SK-N-MC (cell line): Measurements from ENCODE around the gene RNU6-7.
A peak's percentile ranks its signal among the peaks of the same experiment; 100 is the strongest.

Experiments used
- DNase-seq: peaks from one replicate; pipeline ENCODE4 v3.0.0-alpha.2; 2011; ENCODE audit warnings: low read depth, low spot score
- H3K27ac ChIP-seq: fragments of 200-600 bp; sonication (generic); 2 replicates; pipeline ENCODE4 v1.5.1; 2016; ENCODE audit warnings: mixed run types
- H3K36me3 ChIP-seq: fragments of 200-600 bp; sonication (generic); 2 replicates; pipeline ENCODE4 v1.6.1; 2017; ENCODE audit warnings: antibody characterized with exemption, low read length, mixed read lengths; ENCODE audit not compliant: insufficient read depth
- H3K4me3 ChIP-seq: fragments of 200-600 bp; sonication (generic); 2 replicates; pipeline ENCODE4 v1.5.1; 2016
- H3K9ac ChIP-seq: fragments of 200-600 bp; sonication (generic); 2 replicates; pipeline ENCODE4 v1.8.0; 2017; ENCODE audit warnings: mixed run types, mixed read lengths; ENCODE audit not compliant: insufficient read length
- H3K9me3 ChIP-seq: fragments of 200-600 bp; sonication (generic); 2 replicates; pipeline ENCODE4 v1.6.1; 2017; ENCODE audit warnings: low read depth, mild to moderate bottlenecking, antibody characterized with exemption, low read length, moderate library complexity, mixed read lengths
- EZH2 ChIP-seq: fragments of 200-600 bp; sonication (generic); IDR thresholded peaks from one replicate; pipeline ENCODE4 v1.6.1; 2017; ENCODE audit warnings: antibody characterized with exemption
- FOXP2 ChIP-seq: optimal IDR thresholded peaks from 2 replicates; pipeline ENCODE3; 2011; ENCODE audit warnings: mild to moderate bottlenecking, moderate library complexity; ENCODE audit not compliant: insufficient read depth; ENCODE audit errors: extremely low read length, control extremely low read depth
- POLR2AphosphoS5 ChIP-seq: IDR thresholded peaks from 2 replicates; pipeline ENCODE4 v1.6.1; 2012; ENCODE audit warnings: mild to moderate bottlenecking, low read depth, low read length, borderline replicate concordance

Gene RNU6-7

DNA sequence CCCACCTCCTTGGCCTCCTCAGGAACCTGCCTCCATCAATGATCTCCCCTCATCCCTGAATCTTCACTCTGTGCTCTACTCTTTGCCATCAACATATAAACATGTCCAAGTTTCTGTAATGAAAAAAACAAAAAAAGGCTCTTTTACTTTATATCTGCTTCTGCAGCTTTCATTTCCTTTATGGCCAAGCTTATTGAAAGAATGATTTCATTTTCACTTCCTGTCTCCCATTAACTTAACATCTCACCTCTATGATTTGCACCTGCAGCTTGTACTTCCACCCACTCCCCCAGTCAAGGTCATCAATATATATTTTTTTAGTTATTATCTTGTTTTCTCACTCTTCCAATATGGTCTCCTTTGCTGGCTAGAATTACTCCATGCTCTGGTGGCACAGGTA, 15.6 kb upstream of the RNU6-7 start:
- DNase-seq = no peak
- Histone ChIP-seq H3K27ac (no peak overlapping the region), H3K36me3 (no peaks in the 10 kb centered on the region), H3K9ac (no peak overlapping the region), H3K4me3 (no peak overlapping the region), H3K9me3 (no peaks in the 10 kb centered on the region)
- TF ChIP-seq EZH2 (no peak), POLR2AphosphoS5 (no peak), FOXP2 (no peak)

DNA sequence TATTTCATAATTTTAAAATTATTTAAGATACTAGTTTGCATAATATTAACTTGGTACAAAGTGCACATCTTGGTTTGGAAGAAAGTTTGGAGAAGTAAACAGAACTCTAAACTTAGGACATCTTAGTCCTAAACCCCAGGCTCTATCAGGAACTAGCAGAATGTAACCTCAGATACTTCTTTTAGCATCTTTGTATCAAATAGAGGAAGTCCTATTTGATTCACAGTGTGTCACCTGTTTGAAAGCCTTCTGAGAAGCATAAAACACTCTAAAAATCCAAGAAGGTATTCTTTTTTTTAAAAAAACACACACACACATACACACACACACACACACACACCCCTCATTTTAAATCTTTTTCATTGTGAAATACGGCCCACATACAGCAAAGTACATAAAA, 12.0 kb upstream of the RNU6-7 start:
- Histone ChIP-seq H3K9ac (no peak overlapping the region), H3K9me3 (no peaks in the 10 kb centered on the region), H3K27ac (no peak overlapping the region), H3K4me3 (no peak overlapping the region), H3K36me3 (no peaks in the 10 kb centered on the region)
- no peak for DNase-seq
- TF ChIP-seq POLR2AphosphoS5 (no peak), FOXP2 (no peak), EZH2 (no peak)

DNA sequence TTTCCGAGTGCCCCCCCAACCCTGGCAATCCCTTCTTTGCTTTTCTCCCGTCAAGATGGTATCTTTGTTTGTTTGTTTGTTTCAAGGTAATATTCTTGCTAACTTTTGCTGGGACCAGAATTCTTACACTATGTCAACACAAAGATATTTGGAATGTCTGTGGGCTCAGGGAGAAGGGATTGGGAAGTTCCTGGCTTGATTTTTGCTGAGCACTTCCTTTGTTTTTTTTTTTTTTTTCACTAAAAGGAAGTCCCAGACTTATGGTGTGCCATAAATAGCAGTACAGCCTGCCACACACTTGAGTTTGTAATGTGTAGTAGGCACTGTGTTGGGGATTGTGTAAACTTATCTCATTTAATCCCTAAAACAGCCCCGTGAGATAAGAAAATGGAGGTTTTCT, 11.2 kb upstream of the RNU6-7 start:
- Histone ChIP-seq H3K9ac (no peak overlapping the region), H3K27ac (no peak overlapping the region), H3K4me3 (no peak overlapping the region), H3K36me3 (no peaks in the 10 kb centered on the region), H3K9me3 (no peaks in the 10 kb centered on the region)
- DNase-seq = no peak
- TF ChIP-seq EZH2 = no peak
- TF ChIP-seq FOXP2 = no peak
- no peak for TF ChIP-seq POLR2AphosphoS5

DNA sequence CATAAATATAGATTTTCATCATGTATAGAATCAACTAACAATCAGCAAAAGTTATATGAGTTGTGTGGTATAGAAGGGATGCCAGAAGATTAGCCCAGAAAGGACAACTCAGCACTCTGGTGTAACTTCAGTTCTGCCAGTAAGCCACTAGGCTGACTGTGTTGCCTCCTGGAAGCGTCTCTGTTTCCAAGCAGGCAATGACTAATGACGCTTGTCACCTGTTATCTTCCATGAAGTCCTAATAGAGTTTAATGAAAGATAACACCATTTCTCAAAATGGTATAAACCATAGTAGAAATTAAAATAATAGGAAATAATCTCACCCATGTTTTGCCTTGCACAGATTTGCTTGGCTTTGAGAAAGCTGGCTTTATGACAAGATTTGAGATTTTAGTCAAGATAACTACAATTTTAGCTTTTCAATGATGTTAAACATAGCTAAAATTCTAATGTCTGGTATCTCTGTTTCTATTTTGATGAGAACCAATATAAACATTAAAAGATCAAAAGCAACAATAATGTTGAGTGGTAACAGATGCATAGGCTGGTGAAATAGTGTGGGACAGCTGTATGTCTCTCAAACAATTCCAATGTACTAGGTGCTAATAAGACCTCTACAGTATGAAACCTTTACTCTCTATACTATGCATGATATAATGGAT, 9.0 kb upstream of the RNU6-7 start:
- Histone ChIP-seq H3K9ac (no peak overlapping the region), H3K9me3 (no peaks in the 10 kb centered on the region), H3K27ac (no peak overlapping the region), H3K4me3 (no peak overlapping the region), H3K36me3 (no peaks in the 10 kb centered on the region)
- no peak for DNase-seq
- TF ChIP-seq FOXP2 = no peak
- TF ChIP-seq POLR2AphosphoS5 = no peak
- TF ChIP-seq EZH2 = no peak

DNA sequence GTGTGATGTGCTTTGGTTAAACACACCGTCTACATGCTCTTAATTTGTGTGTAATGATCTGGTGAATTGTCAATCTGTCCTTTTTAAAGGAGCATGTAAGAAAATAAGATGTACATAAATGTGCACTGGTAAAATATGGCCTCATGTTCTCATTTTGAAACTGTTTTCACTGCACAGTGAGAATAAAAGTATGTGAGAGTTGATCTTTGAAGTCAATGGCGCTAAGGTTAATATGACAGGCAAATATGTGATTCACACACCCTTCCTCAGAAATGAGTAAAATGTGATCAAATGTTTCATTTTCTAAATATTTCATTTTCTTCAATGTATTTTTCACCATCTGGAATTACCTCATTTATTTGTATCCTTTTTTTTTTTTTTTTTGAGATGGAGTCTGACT, 8.3 kb upstream of the RNU6-7 start:
- no peak for DNase-seq
- Histone ChIP-seq H3K9ac (no peak overlapping the region), H3K36me3 (no peaks in the 10 kb centered on the region), H3K27ac (no peak overlapping the region), H3K9me3 (no peaks in the 10 kb centered on the region), H3K4me3 (no peak overlapping the region)
- TF ChIP-seq EZH2 = no peak
- TF ChIP-seq FOXP2 = no peak
- no peak for TF ChIP-seq POLR2AphosphoS5

DNA sequence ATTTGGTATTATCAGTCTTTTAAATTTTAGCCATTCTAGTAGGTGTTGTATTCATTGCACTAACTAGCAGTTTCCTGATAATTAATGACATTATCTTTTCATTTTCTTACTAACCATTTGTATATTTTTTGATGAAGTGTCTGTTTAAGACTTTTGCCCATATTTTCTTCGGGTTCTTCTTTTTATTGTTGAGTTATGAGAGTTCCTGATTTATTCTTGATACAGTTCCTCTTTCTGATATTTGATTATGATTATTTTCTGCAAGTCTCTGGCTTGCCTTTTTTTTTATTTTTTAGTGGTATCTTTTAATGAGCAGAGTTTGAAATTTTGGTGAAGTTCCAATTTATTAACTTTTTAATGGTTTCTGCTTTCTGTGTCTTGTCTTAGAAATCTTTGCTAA, 6.2 kb upstream of the RNU6-7 start:
- Histone ChIP-seq H3K36me3 (no peaks in the 10 kb centered on the region), H3K4me3 (no peak overlapping the region), H3K9ac (no peak overlapping the region), H3K27ac (no peak overlapping the region), H3K9me3 (no peaks in the 10 kb centered on the region)
- TF ChIP-seq EZH2 (no peak), POLR2AphosphoS5 (no peak), FOXP2 (no peak)
- DNase-seq = no peak

DNA sequence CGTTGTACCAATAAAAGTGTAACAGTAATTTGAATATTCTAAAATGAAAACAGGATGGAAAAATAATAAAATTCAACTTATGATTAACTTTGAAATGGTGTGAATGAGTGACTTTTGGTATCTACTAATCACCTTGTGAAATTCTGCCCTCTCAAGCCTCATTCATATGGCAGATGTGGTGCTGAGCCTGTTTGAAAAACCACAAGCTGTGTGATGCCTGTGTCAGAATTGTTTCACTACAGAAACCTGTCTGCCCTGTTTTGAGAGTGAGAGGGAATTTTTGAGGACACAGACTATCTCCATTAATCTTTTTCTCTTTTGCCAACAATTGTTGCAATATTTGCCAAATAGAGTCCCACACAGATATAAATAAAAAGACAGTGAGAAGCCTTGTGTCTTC, 3.9 kb upstream of the RNU6-7 start:
- no peak overlapping the region for H3K27ac ChIP-seq
- H3K4me3 ChIP-seq = no peak overlapping the region
- DNase-seq = no peak
- H3K9ac ChIP-seq = no peak overlapping the region
- H3K36me3 ChIP-seq = no peaks in the 10 kb centered on the region
- TF ChIP-seq EZH2 (no peak), POLR2AphosphoS5 (no peak)
- no peaks in the 10 kb centered on the region for H3K9me3 ChIP-seq

DNA sequence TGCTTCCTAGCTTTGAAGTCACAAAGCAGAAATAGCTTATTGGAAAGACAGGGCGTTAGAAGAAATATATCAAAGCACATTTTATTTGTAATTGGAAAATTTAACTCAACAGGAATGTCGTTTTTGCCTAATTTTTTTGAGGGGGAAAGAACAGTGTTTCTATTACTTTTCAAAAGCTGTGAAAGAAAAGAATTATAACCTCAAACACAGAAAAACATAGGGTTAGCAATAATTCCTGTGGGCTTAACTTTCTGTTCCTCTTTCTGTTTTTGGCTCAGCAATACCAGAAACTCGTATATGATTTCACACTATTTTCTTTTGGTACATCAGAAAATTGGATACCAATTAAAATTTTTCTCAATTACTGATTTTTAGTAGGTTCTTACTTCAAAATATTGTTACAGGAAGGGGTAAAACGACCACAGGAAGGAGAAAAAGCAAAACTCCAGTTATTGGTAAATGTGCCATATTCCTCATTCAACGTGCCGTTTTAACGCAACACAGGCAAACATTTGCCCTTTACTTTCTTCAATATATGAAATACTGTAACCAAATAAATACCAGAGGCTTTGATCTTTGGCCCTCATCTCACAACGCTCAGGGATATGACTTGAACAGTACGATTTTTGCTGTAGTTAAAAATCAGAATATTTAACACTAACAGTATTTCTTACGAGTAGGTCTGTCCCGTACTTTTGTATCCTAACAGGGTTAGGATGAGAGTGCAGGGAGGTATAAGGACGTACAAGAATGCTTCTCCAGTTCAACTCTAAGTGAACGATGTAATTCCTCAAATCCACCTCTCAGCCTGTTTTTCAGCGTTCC, 1.3 kb upstream of the RNU6-7 start:
- DNase-seq = no peak
- Histone ChIP-seq H3K9me3 (no peaks in the 10 kb centered on the region), H3K9ac (peak overlapping the region; percentile 93), H3K36me3 (no peaks in the 10 kb centered on the region), H3K4me3 (peak overlapping the region; percentile 91), H3K27ac (no peak overlapping the region)
- TF ChIP-seq FOXP2 = no peak
- no peak for TF ChIP-seq POLR2AphosphoS5
- no peak for TF ChIP-seq EZH2
